Stimulated activated CD8-positive, alpha-beta memory T cell treated with anti-CD3 and anti-CD28 coated beads, Interleukin-15, amount 100 ng/mL, for 4 hours (primary cell): ENCODE data around the gene A4GNT.
A peak's percentile ranks its signal among the peaks of the same experiment; 100 is the strongest.
"Not testable (repeated sequence)": the region's sequence is repeated elsewhere in the genome, so short reads cannot be mapped to it uniquely, and the experiment has no call there.

Experiments
- DNase-seq, 2 donors: peaks; one replicate each; pipeline ENCODE4 v3.0.0-alpha.2; 2020; ENCODE audit warnings: low read depth in 2 of 2

Gene A4GNT

GRCh38 chr3:138132239-138132638, at the start of gene A4GNT:
TSS of gene A4GNT (minus strand) at chr3:138132390. CDS start at chr3:138131256, 1,134 bp downstream.
- DNase-seq, result no peak

- no peak for DNase-seq
Observed at GRCh38 chr3:138180375-138181029, 48.3 kb upstream of the A4GNT start.

GRCh38 chr3:138174421-138175131, 42.4 kb upstream of the A4GNT start, which contains the start of gene DBR1:
TSS of gene DBR1 (minus strand) at chr3:138174921. CDS start at chr3:138174795, 126 bp downstream.
- DNase-seq, result peak; percentile 44 to 53

GRCh38 chr3:138173769-138174420, 41.7 kb upstream of the A4GNT start:
- DNase-seq, result no peak

- DNase-seq, result no peak
Observed at GRCh38 chr3:138172625-138173024, 40.4 kb upstream of the A4GNT start.

GRCh38 chr3:138165061-138165460, 32.9 kb upstream of the A4GNT start:
- no peak for DNase-seq

GRCh38 chr3:138157743-138158142, 25.6 kb upstream of the A4GNT start:
- no peak for DNase-seq

- DNase-seq, result no peak
Observed at GRCh38 chr3:138154534-138154933, 22.3 kb upstream of the A4GNT start.

- DNase-seq, result no peak
Observed at GRCh38 chr3:138148503-138148902, 16.3 kb upstream of the A4GNT start.

GRCh38 chr3:138142181-138142580, 10.0 kb upstream of the A4GNT start:
- not testable (repeated sequence) for DNase-seq

GRCh38 chr3:138140940-138141339, 8.8 kb upstream of the A4GNT start:
- DNase-seq, result no peak

- DNase-seq, result no peak
Observed at GRCh38 chr3:138139691-138140090, 7.5 kb upstream of the A4GNT start.

- DNase-seq, result no peak
Observed at GRCh38 chr3:138137861-138138260, 5.7 kb upstream of the A4GNT start.

- DNase-seq, result no peak
Observed at GRCh38 chr3:138136201-138136600, 4.0 kb upstream of the A4GNT start.

- no peak for DNase-seq
Observed at GRCh38 chr3:138135833-138136194, 3.6 kb upstream of the A4GNT start.

GRCh38 chr3:138135146-138135832, 3.1 kb upstream of the A4GNT start:
- DNase-seq, result no peak

GRCh38 chr3:138127636-138128365, 4.4 kb downstream of the A4GNT start:
- no peak for DNase-seq

GRCh38 chr3:138125548-138126221, 6.5 kb downstream of the A4GNT start:
- DNase-seq, result no peak

- DNase-seq, result no peak
Observed at GRCh38 chr3:138124706-138125355, 7.4 kb downstream of the A4GNT start.

- no peak for DNase-seq
Observed at GRCh38 chr3:138124188-138124587, 8.0 kb downstream of the A4GNT start.

- no peak for DNase-seq
Observed at GRCh38 chr3:138119423-138119766, 12.8 kb downstream of the A4GNT start.
